Uterus (tissue), 4 donors: ENCODE measurements around the gene SOX4. TPM values are rescaled to one million over a fixed set of nuclear protein-coding genes. Genes with fewer than 3 reads are reported as not detected.

Experiments
- DNase-seq, 2 donors: peaks; one replicate each; pipeline ENCODE4 v3.0.0-alpha.2; 2019 to 2020
- H3K27ac ChIP-seq, 2 donors: fragments of 200-600 bp; sonication (generic); 1 replicate in 1 of 2; 2 replicates in 1 of 2; pipeline ENCODE4 v1.5.1; 2016 to 2018
- H3K27me3 ChIP-seq, 2 donors: fragments of 200-600 bp; sonication (generic); one replicate each; pipeline ENCODE4 v1.5.1; 2018 to 2019; ENCODE audit warnings: control low read depth in 1 of 2
- H3K36me3 ChIP-seq, 2 donors: fragments of 200-600 bp; sonication (generic); one replicate each; pipeline ENCODE4 v1.5.1; 2019; ENCODE audit warnings: control low read depth in 1 of 2
- H3K4me1 ChIP-seq, 2 donors: fragments of 200-600 bp; sonication (generic); one replicate each; pipeline ENCODE4 v1.5.1; 2018 to 2019; ENCODE audit warnings: control low read depth in 1 of 2
- H3K4me3 ChIP-seq, 2 donors: fragments of 200-600 bp; sonication (generic); 1 replicate in 1 of 2; 2 replicates in 1 of 2; pipeline ENCODE4 v1.5.1; 2018 to 2019; ENCODE audit warnings: mild to moderate bottlenecking in 1 of 2
- H3K9me3 ChIP-seq, 2 donors: fragments of 200-600 bp; sonication (generic); one replicate each; pipeline ENCODE4 v1.5.1; 2019; ENCODE audit warnings: control low read depth in 1 of 2
- CTCF ChIP-seq, 4 experiments: fragments of 200-600 bp in 2 of 4; fragments of 450-650 bp in 2 of 4; sonication (generic) in 2 of 4; IDR thresholded peaks; one replicate each; pipeline ENCODE4 v1.5.1; 2016 to 2019; ENCODE audit warnings: antibody characterized with exemption in 4 of 4, mild to moderate bottlenecking in 2 of 4, moderate library complexity in 1 of 4
- POLR2A ChIP-seq, 2 donors: fragments of 450-650 bp; IDR thresholded peaks; one replicate each; pipeline ENCODE4 v1.6.1; 2016; ENCODE audit warnings: antibody characterized with exemption in 2 of 2, mild to moderate bottlenecking in 1 of 2, moderate library complexity in 1 of 2
- intact Hi-C: fragments of 100-400 bp; cut with DNase I; formaldehyde crosslinking; loops from one replicate; pipeline ENCODE4 v1.15.1; 2023; ENCODE audit warnings: low total_unique reads
- total RNA-seq, 4 donors: library from RNA; depleted of rRNA in 3 of 4; stranded (reverse); fragments of >200 nt in 3 of 4; gene quantifications; one replicate each; pipeline versions ENCODE4 v1.1.0 to v1.2.4, GENCODE V29; 2014 to 2023
- donor health status: DM: yes; HTN: yes; CAD: no.

SOX4 gene
- total RNA-seq, 4 donors from 2014 or later = 5.9 to 103 (median 18.1) TPM

GRCh38 chr6:21625642-21626041 lies 32.1 kb downstream of the SOX4 start:
- Histone ChIP-seq H3K36me3 (no peaks in the 10 kb centered on the region), H3K4me3 (no peak overlapping the region), H3K4me1 (no peaks in the 10 kb centered on the region), H3K27ac (no peak overlapping the region), H3K27me3 (no peaks in the 10 kb centered on the region), H3K9me3 (no peaks in the 10 kb centered on the region)
- TF ChIP-seq CTCF (IDR thresholded peaks at IDR 0.05) (no peak), POLR2A (IDR thresholded peaks at IDR 0.05) (no peak)
- intact Hi-C loops = no loop called here
- no peak for DNase-seq

DNA sequence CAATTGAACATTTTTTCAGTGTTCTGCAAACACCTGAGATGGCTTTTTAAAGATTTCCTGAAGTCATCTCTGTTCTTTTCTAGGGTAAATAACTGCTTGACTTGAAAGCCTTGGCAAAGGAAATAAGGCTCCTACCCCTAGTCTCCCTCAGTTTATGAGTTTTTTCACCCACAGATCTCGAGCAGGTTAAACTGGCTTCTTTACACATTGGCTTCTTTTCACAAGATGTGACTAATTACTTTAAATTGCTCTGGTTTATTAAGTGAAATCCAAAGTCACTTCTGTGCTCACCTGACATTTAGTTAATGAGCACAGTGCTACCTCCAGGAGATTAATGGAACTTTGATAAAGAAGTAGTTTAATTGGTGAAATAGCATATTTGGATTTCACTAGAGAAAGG lies 33.2 kb downstream of the SOX4 start:
- DNase-seq = no peak
- intact Hi-C loops = no loop called here

DNA sequence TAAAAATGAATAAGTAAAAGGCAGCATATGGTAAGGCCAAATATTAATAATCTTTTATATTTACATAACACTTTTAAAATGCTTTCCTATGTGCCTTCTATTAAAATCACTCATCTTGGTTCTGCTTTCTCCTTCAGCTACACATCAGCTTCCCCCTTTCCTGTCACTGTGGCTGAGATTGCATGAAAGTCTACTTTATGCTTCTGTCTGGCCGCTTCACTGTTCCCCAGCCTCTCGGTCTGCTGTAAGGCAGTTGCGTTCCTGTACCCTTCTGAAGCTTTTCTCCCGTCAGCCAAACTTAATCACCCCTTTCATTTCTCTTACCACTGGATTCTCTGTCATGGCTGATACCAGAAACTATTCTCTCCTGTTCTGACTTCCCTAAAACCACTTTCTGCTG lies 34.6 kb downstream of the SOX4 start:
- intact Hi-C loops = no loop called here
- H3K4me3 ChIP-seq = no peak overlapping the region
- H3K4me1 ChIP-seq = no peaks in the 10 kb centered on the region
- H3K9me3 ChIP-seq = no peaks in the 10 kb centered on the region
- DNase-seq = no peak
- no peaks in the 10 kb centered on the region for H3K27me3 ChIP-seq
- TF ChIP-seq CTCF (IDR thresholded peaks at IDR 0.05) (no peak), POLR2A (IDR thresholded peaks at IDR 0.05) (no peak)
- no peak overlapping the region for H3K27ac ChIP-seq
- no peaks in the 10 kb centered on the region for H3K36me3 ChIP-seq

More for the DNA sequence above, 33.2 kb downstream of the SOX4 start:
- Histone ChIP-seq H3K27me3 (no peaks in the 10 kb centered on the region), H3K27ac (no peak overlapping the region), H3K36me3 (no peaks in the 10 kb centered on the region), H3K4me3 (no peak overlapping the region), H3K4me1 (no peaks in the 10 kb centered on the region), H3K9me3 (no peaks in the 10 kb centered on the region)
- TF ChIP-seq POLR2A (IDR thresholded peaks at IDR 0.05) = no peak
- no peak for TF ChIP-seq CTCF (IDR thresholded peaks at IDR 0.05)

DNA sequence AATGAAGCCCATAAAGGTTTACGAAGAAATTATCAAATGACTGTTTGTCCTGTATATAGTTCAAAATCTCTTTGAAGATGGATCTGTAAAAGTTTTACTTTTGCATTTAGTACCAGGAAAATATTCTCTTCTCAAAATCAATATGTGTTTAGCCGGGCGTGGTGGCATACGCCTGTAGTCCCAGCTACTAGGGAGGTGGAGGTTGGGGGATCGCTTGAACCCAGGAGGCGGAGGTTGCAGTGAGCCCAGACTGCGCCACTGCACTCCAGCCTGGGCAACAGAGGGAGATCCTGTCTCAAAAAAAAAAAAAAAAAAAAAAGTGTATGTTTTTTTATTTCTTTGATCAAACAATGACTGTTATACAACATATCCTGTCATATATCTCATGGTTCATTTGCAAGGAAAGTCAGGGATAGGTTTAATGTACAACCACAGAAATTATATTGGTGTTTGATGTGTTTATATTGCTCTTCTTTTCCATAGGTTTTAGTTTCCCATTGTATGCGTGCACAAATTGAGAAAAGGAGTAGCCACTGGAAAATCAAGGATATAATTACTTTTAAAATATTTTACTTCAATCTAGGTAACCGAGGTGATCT lies 40.1 kb downstream of the SOX4 start:
- Histone ChIP-seq H3K4me1 (no peaks in the 10 kb centered on the region), H3K27me3 (no peaks in the 10 kb centered on the region), H3K9me3 (no peaks in the 10 kb centered on the region), H3K27ac (no peak overlapping the region), H3K36me3 (no peaks in the 10 kb centered on the region), H3K4me3 (no peak overlapping the region)
- no peak for DNase-seq
- intact Hi-C loops = no loop called here
- TF ChIP-seq POLR2A (IDR thresholded peaks at IDR 0.05) (no peak), CTCF (IDR thresholded peaks at IDR 0.05) (no peak)

DNA sequence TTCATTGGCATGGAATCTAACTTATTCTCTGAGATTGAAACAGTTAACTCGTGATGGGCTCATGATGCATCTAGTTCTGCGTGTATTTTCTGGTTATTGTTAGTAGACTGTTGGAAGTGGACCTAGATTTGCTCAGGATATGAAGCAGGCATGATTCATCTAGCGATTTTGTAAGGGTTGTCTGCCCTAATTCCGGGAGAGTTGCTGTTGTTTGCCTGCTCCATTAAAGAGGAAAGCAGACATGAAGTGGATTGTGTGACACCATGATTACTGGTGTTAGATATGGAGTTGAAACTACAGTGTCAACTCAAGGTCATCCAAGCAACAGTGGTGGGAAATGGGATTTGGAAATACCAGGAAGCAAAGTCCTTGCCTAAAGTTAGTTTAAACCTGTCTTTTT lies 41.0 kb downstream of the SOX4 start:
- H3K27ac ChIP-seq = no peak overlapping the region
- no peaks in the 10 kb centered on the region for H3K27me3 ChIP-seq
- H3K9me3 ChIP-seq = no peaks in the 10 kb centered on the region
- no peaks in the 10 kb centered on the region for H3K4me1 ChIP-seq
- TF ChIP-seq POLR2A (IDR thresholded peaks at IDR 0.05) (no peak), CTCF (IDR thresholded peaks at IDR 0.05) (no peak)
- no peaks in the 10 kb centered on the region for H3K36me3 ChIP-seq
- peak in 1 of 2 donors; percentile 23 for DNase-seq
- H3K4me3 ChIP-seq = no peak overlapping the region
- intact Hi-C loops = no loop called here
